ENCODE data around the gene TAOK2.
"Not testable (repeated sequence)": the region's sequence is repeated elsewhere in the genome, so short reads cannot be mapped to it uniquely, and the experiment has no call there.

The TAOK2 gene

GRCh38 chr16:30028438-30029076, 54.9 kb downstream of the TAOK2 start:
- no peaks in the 10 kb centered on the region for H3K36me3 ChIP-seq (ENCODE audit: insufficient read depth, insufficient read length, low read length)
- no peak overlapping the region for H3K4me3 ChIP-seq (ENCODE audit: insufficient read length, low read depth)
- H3K27me3 ChIP-seq (ENCODE audit: insufficient read depth, insufficient read length): peaks cover 18% of the 10 kb centered on the region
- DNase-seq (ENCODE audit: low read depth, low spot score): no peak
- H3K9me3 ChIP-seq (ENCODE audit: insufficient read depth, low read length): no peaks in the 10 kb centered on the region
- no peak overlapping the region for H3K9ac ChIP-seq (ENCODE audit: insufficient read length, low read depth)
- TF ChIP-seq YY1 (IDR thresholded peaks at IDR 0.05; ENCODE audit: insufficient read depth, insufficient read length) (no peak), ZNF274 (IDR thresholded peaks at IDR 0.05; ENCODE audit: low read depth, low read length) (no peak), SUZ12 (IDR thresholded peaks at IDR 0.05; ENCODE audit: extremely low read depth, insufficient read depth, insufficient read length) (no peak)
- peaks cover 14% of the 10 kb centered on the region for H3K4me1 ChIP-seq (ENCODE audit: insufficient read depth, insufficient read length)

DNA sequence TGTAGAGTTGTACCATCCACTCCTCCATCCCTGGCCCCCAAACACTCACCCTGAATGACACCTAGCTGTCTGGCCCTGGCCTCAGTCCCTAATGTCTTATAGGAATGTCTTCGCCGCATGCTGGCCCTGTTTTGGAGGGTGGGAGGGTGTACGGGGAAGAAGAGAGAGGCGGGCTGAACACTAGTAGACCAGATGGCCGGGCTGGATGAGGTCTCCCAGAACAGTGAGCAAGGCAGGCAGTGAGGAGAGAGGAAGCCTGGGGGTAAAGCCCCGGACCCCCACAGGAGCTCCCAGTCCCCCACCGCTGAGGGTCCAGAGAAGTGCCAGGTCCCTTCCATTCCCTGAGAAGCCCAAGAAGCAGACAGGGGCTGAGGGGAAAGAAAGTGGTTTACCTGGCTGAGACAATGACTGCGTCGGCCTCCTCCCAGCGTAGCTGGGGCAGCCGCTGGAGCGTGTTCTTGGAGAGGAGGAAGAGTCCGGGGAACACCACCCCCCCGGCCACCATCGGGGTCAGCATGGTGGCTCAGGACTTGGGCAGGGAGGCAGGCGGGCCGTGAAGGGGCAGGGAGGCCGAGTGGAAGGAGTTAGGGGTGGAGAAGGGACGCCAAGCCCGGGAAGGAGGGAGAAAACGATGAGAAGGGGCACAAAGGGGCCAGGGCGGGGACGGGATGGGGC, 56.5 kb downstream of the TAOK2 start:
- Histone ChIP-seq H3K4me1 (ENCODE audit: insufficient read depth, insufficient read length) (peaks cover 14% of the 10 kb centered on the region), H3K4me3 (ENCODE audit: insufficient read length, low read depth) (peak overlapping the region; percentile 19), H3K36me3 (ENCODE audit: insufficient read depth, insufficient read length, low read length) (no peaks in the 10 kb centered on the region), H3K27me3 (ENCODE audit: insufficient read depth, insufficient read length) (peaks cover 18% of the 10 kb centered on the region), H3K9me3 (ENCODE audit: insufficient read depth, low read length) (no peaks in the 10 kb centered on the region), H3K9ac (ENCODE audit: insufficient read length, low read depth) (peak overlapping the region; percentile 2)
- TF ChIP-seq YY1 (IDR thresholded peaks at IDR 0.05; ENCODE audit: insufficient read depth, insufficient read length) (no peak), SUZ12 (IDR thresholded peaks at IDR 0.05; ENCODE audit: extremely low read depth, insufficient read depth, insufficient read length) (no peak), ZNF274 (IDR thresholded peaks at IDR 0.05; ENCODE audit: low read depth, low read length) (no peak)
- no peak for DNase-seq (ENCODE audit: low read depth, low spot score)

- Histone ChIP-seq H3K9me3 (ENCODE audit: insufficient read depth, low read length) (no peaks in the 10 kb centered on the region), H3K4me1 (ENCODE audit: insufficient read depth, insufficient read length) (peaks cover 14% of the 10 kb centered on the region), H3K4me3 (ENCODE audit: insufficient read length, low read depth) (peak within 1 kb of the TSS; percentile 39), H3K9ac (ENCODE audit: insufficient read length, low read depth) (peak within 1 kb of the TSS; percentile 66), H3K27me3 (ENCODE audit: insufficient read depth, insufficient read length) (peaks cover 18% of the 10 kb centered on the region), H3K36me3 (ENCODE audit: insufficient read depth, insufficient read length, low read length) (no peaks in the 10 kb centered on the region)
- no peak for DNase-seq (ENCODE audit: low read depth, low spot score)
- TF ChIP-seq SUZ12 (IDR thresholded peaks at IDR 0.05; ENCODE audit: extremely low read depth, insufficient read depth, insufficient read length): no peak
- TF ChIP-seq YY1 (IDR thresholded peaks at IDR 0.05; ENCODE audit: insufficient read depth, insufficient read length): no peak
- no peak for TF ChIP-seq ZNF274 (IDR thresholded peaks at IDR 0.05; ENCODE audit: low read depth, low read length)
Measured at GRCh38 chr16:30030841-30031413, 57.3 kb downstream of the TAOK2 start, which contains the start of gene TLCD3B. TSS of gene TLCD3B (minus strand) at chr16:30031271. CDS start at chr16:30030527, 744 bp downstream.

GRCh38 chr16:30031477-30031918, 57.8 kb downstream of the TAOK2 start:
- Histone ChIP-seq H3K4me3 (ENCODE audit: insufficient read length, low read depth) (peak overlapping the region; percentile 39), H3K4me1 (ENCODE audit: insufficient read depth, insufficient read length) (peaks cover 14% of the 10 kb centered on the region), H3K9me3 (ENCODE audit: insufficient read depth, low read length) (no peaks in the 10 kb centered on the region), H3K36me3 (ENCODE audit: insufficient read depth, insufficient read length, low read length) (no peaks in the 10 kb centered on the region), H3K9ac (ENCODE audit: insufficient read length, low read depth) (peak overlapping the region; percentile 66), H3K27me3 (ENCODE audit: insufficient read depth, insufficient read length) (peaks cover 18% of the 10 kb centered on the region)
- no peak for DNase-seq (ENCODE audit: low read depth, low spot score)
- no peak for TF ChIP-seq ZNF274 (IDR thresholded peaks at IDR 0.05; ENCODE audit: low read depth, low read length)
- TF ChIP-seq SUZ12 (IDR thresholded peaks at IDR 0.05; ENCODE audit: extremely low read depth, insufficient read depth, insufficient read length): no peak
- TF ChIP-seq YY1 (IDR thresholded peaks at IDR 0.05; ENCODE audit: insufficient read depth, insufficient read length): no peak

DNA sequence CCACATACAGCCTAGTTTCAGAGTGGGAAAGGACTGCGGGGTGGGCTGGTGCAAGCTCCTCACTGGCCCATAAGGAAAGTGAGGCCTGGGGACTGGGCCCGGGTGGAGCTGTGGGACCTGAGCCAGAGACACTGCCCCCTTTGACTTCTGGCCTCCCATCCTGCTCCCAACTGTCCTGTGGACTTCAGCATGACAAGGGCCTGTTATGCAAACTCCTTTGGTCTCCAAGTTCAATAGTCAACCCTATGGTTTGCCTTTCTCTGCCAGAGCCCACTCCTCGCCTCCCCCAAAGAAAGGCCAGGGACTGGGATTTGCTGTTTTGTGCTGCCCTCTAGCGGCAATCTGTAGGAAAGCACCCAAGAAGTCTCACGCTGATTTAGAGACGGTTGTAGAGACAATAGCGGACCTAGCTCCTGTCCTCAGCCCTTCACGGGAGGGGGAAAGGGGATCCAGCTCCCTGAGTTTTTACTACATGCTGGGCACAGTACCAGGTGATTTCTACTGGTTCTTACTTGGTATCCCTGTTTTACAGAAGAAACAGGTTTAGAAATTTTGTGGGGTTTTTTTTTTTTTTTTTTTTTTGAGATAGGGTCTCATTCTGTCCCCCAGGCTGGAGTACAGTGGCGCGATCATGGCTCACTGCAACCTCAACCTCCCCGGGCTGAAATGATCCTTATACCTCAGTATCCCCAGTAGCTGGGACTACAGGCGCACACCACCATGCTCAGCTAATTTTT, 58.6 kb downstream of the TAOK2 start:
- Histone ChIP-seq H3K27me3 (ENCODE audit: insufficient read depth, insufficient read length) (peaks cover 18% of the 10 kb centered on the region), H3K4me1 (ENCODE audit: insufficient read depth, insufficient read length) (peaks cover 14% of the 10 kb centered on the region), H3K9ac (ENCODE audit: insufficient read length, low read depth) (peak overlapping the region; percentile 17), H3K9me3 (ENCODE audit: insufficient read depth, low read length) (no peaks in the 10 kb centered on the region), H3K36me3 (ENCODE audit: insufficient read depth, insufficient read length, low read length) (no peaks in the 10 kb centered on the region), H3K4me3 (ENCODE audit: insufficient read length, low read depth) (no peak overlapping the region)
- TF ChIP-seq ZNF274 (IDR thresholded peaks at IDR 0.05; ENCODE audit: low read depth, low read length): no peak
- DNase-seq (ENCODE audit: low read depth, low spot score): peak; percentile 88

GRCh38 chr16:30033270-30033669, 59.6 kb downstream of the TAOK2 start:
- Histone ChIP-seq H3K4me3 (ENCODE audit: insufficient read length, low read depth) (no peak overlapping the region), H3K27me3 (ENCODE audit: insufficient read depth, insufficient read length) (peaks cover 18% of the 10 kb centered on the region), H3K4me1 (ENCODE audit: insufficient read depth, insufficient read length) (peaks cover 9% of the 10 kb centered on the region), H3K36me3 (ENCODE audit: insufficient read depth, insufficient read length, low read length) (no peaks in the 10 kb centered on the region), H3K9ac (ENCODE audit: insufficient read length, low read depth) (no peak overlapping the region), H3K9me3 (ENCODE audit: insufficient read depth, low read length) (no peaks in the 10 kb centered on the region)
- TF ChIP-seq SUZ12 (IDR thresholded peaks at IDR 0.05; ENCODE audit: extremely low read depth, insufficient read depth, insufficient read length) (no peak), YY1 (IDR thresholded peaks at IDR 0.05; ENCODE audit: insufficient read depth, insufficient read length) (no peak), ZNF274 (IDR thresholded peaks at IDR 0.05; ENCODE audit: low read depth, low read length) (no peak)
- no peak for DNase-seq (ENCODE audit: low read depth, low spot score)

GRCh38 chr16:30040221-30040620, 66.6 kb downstream of the TAOK2 start:
- no peak overlapping the region for H3K4me3 ChIP-seq (ENCODE audit: insufficient read length, low read depth)
- DNase-seq (ENCODE audit: low read depth, low spot score): no peak

GRCh38 chr16:30040690-30041089, 67.0 kb downstream of the TAOK2 start:
- H3K4me3 ChIP-seq (ENCODE audit: insufficient read length, low read depth); H3K27me3 ChIP-seq (ENCODE audit: insufficient read depth, insufficient read length); H3K36me3 ChIP-seq (ENCODE audit: insufficient read depth, insufficient read length, low read length); H3K9me3 ChIP-seq (ENCODE audit: insufficient read depth, low read length); H3K4me1 ChIP-seq (ENCODE audit: insufficient read depth, insufficient read length); H3K9ac ChIP-seq (ENCODE audit: insufficient read length, low read depth); DNase-seq (ENCODE audit: low read depth, low spot score): not testable (repeated sequence)

More at GRCh38 chr16:30040221-30040620, 66.6 kb downstream of the TAOK2 start:
- H3K36me3 ChIP-seq (ENCODE audit: insufficient read depth, insufficient read length, low read length): no peaks in the 10 kb centered on the region
- H3K9me3 ChIP-seq (ENCODE audit: insufficient read depth, low read length): no peaks in the 10 kb centered on the region
- H3K4me1 ChIP-seq (ENCODE audit: insufficient read depth, insufficient read length): no peaks in the 10 kb centered on the region
- H3K27me3 ChIP-seq (ENCODE audit: insufficient read depth, insufficient read length): no peaks in the 10 kb centered on the region
- H3K9ac ChIP-seq (ENCODE audit: insufficient read length, low read depth): no peak overlapping the region
- TF ChIP-seq ZNF274 (IDR thresholded peaks at IDR 0.05; ENCODE audit: low read depth, low read length) (no peak), SUZ12 (IDR thresholded peaks at IDR 0.05; ENCODE audit: extremely low read depth, insufficient read depth, insufficient read length) (no peak), YY1 (IDR thresholded peaks at IDR 0.05; ENCODE audit: insufficient read depth, insufficient read length) (no peak)

Data from NT2/D1 (cell line).